ENCODE measurements around the gene PARP8. TPM values are rescaled to one million over a fixed set of nuclear protein-coding genes. Genes with fewer than 3 reads are reported as not detected.

The PARP8 gene
- total RNA-seq, 2 experiments from 2014 or later, result 41.1 to 42.1 TPM

DNA sequence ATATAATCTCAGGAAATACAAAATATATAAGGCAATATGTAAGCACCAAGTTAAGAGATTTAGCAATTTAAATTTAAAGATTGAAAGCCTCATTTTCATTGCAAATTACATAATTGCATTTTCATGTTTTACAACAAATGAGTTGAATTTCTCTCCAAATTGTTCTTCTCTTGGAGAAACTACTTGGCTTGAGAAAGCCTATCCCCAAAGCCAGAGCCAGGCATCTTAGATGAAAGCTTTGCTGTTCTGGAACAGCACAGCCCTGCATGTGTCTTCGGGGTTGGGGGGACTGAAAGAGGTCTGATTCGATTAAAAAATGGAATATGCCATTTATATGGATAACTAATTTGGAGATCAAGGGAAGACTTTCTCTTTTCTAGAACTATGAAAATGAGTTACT, 212.0 kb downstream of the PARP8 start:
- ChIA-PET POLR2A (no interaction called here), CTCF (no interaction called here)

DNA sequence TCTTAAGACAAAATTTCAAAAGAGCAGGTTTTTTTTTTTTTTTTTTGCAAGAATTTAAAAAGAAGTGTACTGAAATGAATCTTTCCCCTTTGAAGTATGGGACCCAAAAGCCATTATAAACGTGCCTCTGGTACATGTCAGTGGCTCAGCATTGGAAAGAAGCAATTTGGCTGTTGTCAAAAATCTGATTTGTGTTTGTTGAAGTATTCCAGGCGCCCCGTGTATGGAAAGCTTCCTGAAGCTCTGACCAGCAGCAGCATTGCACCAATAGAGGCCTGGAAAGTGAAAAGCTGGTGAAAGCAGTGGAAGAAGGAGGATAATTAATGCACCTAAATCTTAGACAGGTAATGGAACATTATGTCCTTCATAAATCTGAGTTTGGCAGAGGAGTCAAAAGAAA, 215.0 kb downstream of the PARP8 start:
- POLR2A ChIA-PET, result no interaction called here
- CTCF ChIA-PET, result no interaction called here

DNA sequence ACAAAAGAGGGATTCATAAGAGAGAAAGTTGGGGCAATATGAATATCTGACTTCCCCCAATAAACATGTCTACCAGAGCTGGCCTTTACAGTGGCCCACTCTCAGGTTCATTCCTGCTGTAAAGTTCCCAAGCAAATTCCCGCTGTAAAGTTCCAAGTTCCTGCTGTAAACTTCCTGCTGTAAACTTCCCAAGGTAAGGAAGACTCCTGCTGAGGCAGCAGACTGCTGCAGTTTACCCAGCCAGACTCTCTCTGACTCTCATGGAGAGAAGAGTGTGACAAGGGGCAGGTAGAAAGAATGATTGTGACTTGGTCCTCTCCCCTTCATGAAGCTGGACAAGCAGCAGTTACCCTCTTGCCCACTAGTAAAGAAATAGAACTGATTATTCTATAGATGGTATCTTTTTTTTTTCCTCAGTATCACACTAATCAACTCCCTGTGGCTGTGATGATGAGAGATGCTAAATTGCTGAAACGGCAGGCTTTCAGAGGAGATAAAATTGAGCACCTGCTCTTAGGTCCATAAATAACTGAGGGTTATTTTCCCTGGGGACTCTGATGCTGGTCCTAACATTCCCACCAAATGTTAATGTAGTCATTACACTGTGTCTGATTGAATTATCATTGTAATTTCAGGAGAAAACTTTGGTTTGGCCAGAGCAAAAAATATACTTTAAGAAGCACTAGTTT, 220.4 kb downstream of the PARP8 start:
- CTCF ChIA-PET, result no interaction called here
- POLR2A ChIA-PET, result no interaction called here

DNA sequence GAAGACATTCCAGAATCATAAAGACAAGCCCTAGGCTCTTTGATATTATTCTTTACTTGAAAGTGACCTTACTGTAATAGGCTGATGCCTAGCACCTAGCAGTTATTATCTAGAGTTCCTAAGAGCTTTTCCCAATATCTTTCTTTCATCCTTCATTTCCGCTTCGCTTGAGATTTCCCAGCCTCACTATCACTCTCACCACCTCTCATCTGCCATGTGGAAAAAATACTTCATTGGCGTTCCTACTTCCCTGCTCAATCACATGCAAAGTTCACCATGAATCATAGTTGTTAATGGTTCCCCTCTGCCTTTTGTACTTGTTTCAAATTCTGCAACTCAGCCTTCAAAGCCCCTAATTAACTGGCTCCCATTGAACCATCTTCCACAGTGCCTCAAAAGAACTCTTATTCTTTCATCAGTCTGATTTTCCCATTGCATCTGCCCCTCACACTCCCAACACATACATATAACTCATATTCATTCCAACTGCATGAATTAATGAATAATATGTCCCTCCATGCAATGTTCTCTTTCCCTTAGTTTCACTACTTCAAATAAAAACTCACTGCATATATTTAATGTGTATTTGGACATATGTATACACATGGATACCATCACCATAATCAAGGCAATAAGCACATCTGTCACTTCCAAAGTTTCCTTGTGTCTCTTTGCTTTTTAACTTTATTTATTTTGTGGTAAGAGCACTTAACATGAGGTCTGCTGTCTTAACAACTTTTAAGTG, 221.6 kb downstream of the PARP8 start:
- POLR2A ChIA-PET, result no interaction called here
- CTCF ChIA-PET, result no interaction called here

- ChIA-PET POLR2A (no interaction called here), CTCF (no interaction called here)
Observed at GRCh38 chr5:50888751-50889150, 222.3 kb downstream of the PARP8 start.

DNA sequence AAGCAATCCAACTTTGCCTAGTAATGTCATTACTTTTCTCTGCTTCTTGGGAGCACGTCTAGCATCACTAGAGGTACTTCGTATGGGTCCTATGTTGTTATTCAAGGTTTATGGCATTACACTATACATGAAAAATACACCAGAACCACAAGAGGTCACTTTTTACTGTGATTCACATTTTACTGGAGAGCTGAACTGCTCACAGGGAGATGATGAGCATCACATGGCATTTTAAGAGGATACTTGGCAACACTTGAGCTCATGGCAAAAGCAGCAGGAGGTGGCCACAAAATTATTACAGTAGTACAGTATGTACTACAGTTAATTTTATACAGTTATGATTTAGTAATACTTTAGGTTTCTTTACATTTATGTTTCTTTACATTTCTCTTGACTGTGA, 223.4 kb downstream of the PARP8 start:
- CTCF ChIA-PET, result no interaction called here
- POLR2A ChIA-PET, result no interaction called here

Other genes starting within 250 kb of the PARP8 start
- 100 to 1,000 TPM; 100 to 107 TPM for gene EMB, start 225.3 kb upstream of the PARP8 start, total RNA-seq